Keratinocyte (primary cell): ENCODE data around the gene RFX2. TPM values are rescaled to one million over a fixed set of nuclear protein-coding genes. Genes with fewer than 3 reads are reported as not detected.

Experiments
- DNase-seq: peaks from one replicate; pipeline ENCODE4 v3.0.0-alpha.2; 2011; ENCODE audit warnings: low read depth, missing footprints, low spot score
- FAIRE-seq: peaks from 2 replicates; lab custom pipeline; 2011; peaks lifted over from hg19 to GRCh38; lab: Jason Lieb, UNC
- H2AFZ ChIP-seq: 2 replicates; pipeline ENCODE4 v1.6.0; 2012; ENCODE audit warnings: low read length, control low read depth, inconsistent platforms; ENCODE audit not compliant: control insufficient read depth
- H3K27ac ChIP-seq: 2 replicates; pipeline ENCODE4 v1.5.1; 2011; ENCODE audit warnings: low read length; ENCODE audit not compliant: control insufficient read depth, insufficient read depth
- H3K27me3 ChIP-seq: 3 replicates; pipeline ENCODE4 v1.6.0; 2011; ENCODE audit warnings: low read length; ENCODE audit not compliant: control insufficient read depth, insufficient read depth; ENCODE audit errors: extremely low read depth
- H3K36me3 ChIP-seq, 2 experiments: 2 replicates in 1 of 2; 3 replicates in 1 of 2; pipeline ENCODE4 v1.5.1; 2011; ENCODE audit warnings: low read length in 2 of 2, mild to moderate bottlenecking in 1 of 2; ENCODE audit not compliant: control insufficient read depth in 2 of 2, insufficient read depth in 2 of 2; ENCODE audit errors: extremely low read depth in 1 of 2
- H3K4me1 ChIP-seq: 3 replicates; pipeline ENCODE4 v1.5.1; 2011; ENCODE audit warnings: low read length; ENCODE audit not compliant: control insufficient read depth, insufficient read depth; ENCODE audit errors: extremely low read depth
- H3K4me2 ChIP-seq: 3 replicates; pipeline ENCODE4 v1.6.0; 2011; ENCODE audit warnings: low read depth, low read length; ENCODE audit not compliant: control insufficient read depth, insufficient read depth; ENCODE audit errors: extremely low read depth
- H3K4me3 ChIP-seq, 3 experiments: fragments of 200-600 bp in 1 of 3; sonication (generic) in 1 of 3; 2 replicates in 2 of 3; 3 replicates in 1 of 3; pipeline ENCODE4 v1.5.1; 2011 to 2016; ENCODE audit warnings: low read length in 3 of 3, mild to moderate bottlenecking in 3 of 3, control low read depth in 2 of 3, inconsistent platforms in 1 of 3, low read depth in 1 of 3, mixed read lengths in 1 of 3, mixed run types in 1 of 3, moderate library complexity in 1 of 3; ENCODE audit not compliant: control insufficient read depth in 2 of 3, insufficient read depth in 2 of 3; ENCODE audit errors: extremely low read depth in 1 of 3
- H3K79me2 ChIP-seq: 2 replicates; pipeline ENCODE4 v1.6.0; 2012; ENCODE audit warnings: low read length; ENCODE audit not compliant: control insufficient read depth, insufficient read depth
- H3K9ac ChIP-seq: 3 replicates; pipeline ENCODE4 v1.6.0; 2011; ENCODE audit warnings: low read length; ENCODE audit not compliant: control insufficient read depth, insufficient read depth; ENCODE audit errors: extremely low read depth
- H3K9me1 ChIP-seq: 3 replicates; pipeline ENCODE4 v1.6.0; 2011; ENCODE audit warnings: low read length; ENCODE audit not compliant: control insufficient read depth, insufficient read depth; ENCODE audit errors: extremely low read depth
- H3K9me3 ChIP-seq: 2 replicates; pipeline ENCODE4 v1.5.1; 2012; ENCODE audit warnings: low read depth, low read length; ENCODE audit not compliant: control insufficient read depth
- H4K20me1 ChIP-seq: 3 replicates; pipeline ENCODE4 v1.6.0; 2011; ENCODE audit warnings: low read length; ENCODE audit not compliant: control insufficient read depth, insufficient read depth; ENCODE audit errors: extremely low read depth
- CTCF ChIP-seq, 3 experiments: IDR thresholded peaks in 1 of 3; conservative IDR thresholded peaks in 1 of 3; optimal IDR thresholded peaks in 1 of 3; 2 replicates in 2 of 3; 3 replicates in 1 of 3; pipeline versions ENCODE3 to v1.5.1; 2011; ENCODE audit warnings: low read length in 3 of 3, mild to moderate bottlenecking in 3 of 3, moderate library complexity in 2 of 3, control low read depth in 1 of 3, inconsistent platforms in 1 of 3; ENCODE audit not compliant: insufficient read depth in 2 of 3; ENCODE audit errors: extremely low read depth in 1 of 3
- EZH2 ChIP-seq: IDR thresholded peaks from one replicate; pipeline ENCODE4 v1.6.1; 2012; ENCODE audit warnings: inconsistent platforms, mild to moderate bottlenecking, low read length, moderate library complexity
- dilution Hi-C: fragments of 300-500 bp; cut with MboI; formaldehyde crosslinking; loops from one replicate; pipeline ENCODE4 v1.7.0; 2020; ENCODE audit warnings: low sequenced_read_pairs; ENCODE audit not compliant: extremely low pct_ligation_motif_present
- polyA plus RNA-seq, 5 experiments: library from polyadenylated mRNA; depleted of rRNA in 3 of 5; stranded (reverse) in 3 of 5; stranded (forward) in 1 of 5; unstranded in 1 of 5; fragments of >200 nt; gene quantifications; 1 replicate in 1 of 5; 2 replicates in 3 of 5; 3 replicates in 1 of 5; pipeline versions ENCODE4 v1.2.1 to v1.2.3, GENCODE V29; 2011 to 2012; ENCODE audit warnings: missing spikeins in 2 of 5, low read depth in 1 of 5, low replicate concordance in 1 of 5

The RFX2 gene
- polyA plus RNA-seq, 1 donor (not counting 4 experiments of a cell fraction or from before 2014, with no cell fraction given), result 5.8 TPM

DNA sequence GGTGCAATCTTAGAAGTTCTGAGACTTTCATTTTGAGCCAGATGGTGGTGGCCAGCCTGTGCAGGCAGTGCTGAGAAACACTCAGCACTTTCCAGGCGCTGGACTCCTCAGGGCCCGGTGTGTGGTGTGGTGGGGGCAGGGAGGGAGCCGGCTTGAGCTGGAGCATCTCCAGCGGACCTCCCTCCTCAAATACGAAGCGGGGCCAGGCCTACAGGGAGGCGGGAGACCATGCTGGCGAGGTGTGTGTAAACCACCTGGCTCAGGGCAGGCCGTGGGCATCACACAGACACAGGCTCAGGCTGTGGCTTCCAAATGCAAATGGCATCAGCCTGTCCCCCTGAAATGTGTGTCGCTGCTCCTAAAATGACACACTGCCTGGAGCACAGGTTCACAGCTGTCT, 99.1 kb downstream of the RFX2 start:
- H3K79me2 ChIP-seq, result no peaks in the 10 kb centered on the region
- H3K9ac ChIP-seq, result no peak overlapping the region
- no peaks in the 10 kb centered on the region for H3K4me1 ChIP-seq
- no peak overlapping the region for H3K27ac ChIP-seq
- DNase-seq, result no peak
- dilution Hi-C loops, result no loop called here
- H3K27me3 ChIP-seq, result no peaks in the 10 kb centered on the region
- H3K4me3 ChIP-seq, result no peak overlapping the region
- no peaks in the 10 kb centered on the region for H3K9me1 ChIP-seq
- peaks cover 7 to 13% of the 10 kb centered on the region in 2 experiments for H3K36me3 ChIP-seq
- H4K20me1 ChIP-seq, result no peaks in the 10 kb centered on the region
- no peak overlapping the region for H2AFZ ChIP-seq
- FAIRE-seq, result no peak
- H3K9me3 ChIP-seq, result no peaks in the 10 kb centered on the region
- no peak overlapping the region for H3K4me2 ChIP-seq
- no peak for TF ChIP-seq EZH2
- no peak for TF ChIP-seq CTCF (optimal IDR thresholded peaks at IDR 0.05 in 1 of 3, IDR thresholded peaks at IDR 0.05 in 1 of 3, conservative IDR thresholded peaks at IDR 0.05 in 1 of 3; ENCODE audit: extremely low read depth in 1 of 3, insufficient read depth in 2 of 3, low read length in 3 of 3)

GRCh38 chr19:6010107-6010506, 100.2 kb downstream of the RFX2 start:
- dilution Hi-C loops, result no loop called here
- no peaks in the 10 kb centered on the region for H3K4me1 ChIP-seq
- no peak for FAIRE-seq
- TF ChIP-seq CTCF (optimal IDR thresholded peaks at IDR 0.05 in 1 of 3, IDR thresholded peaks at IDR 0.05 in 1 of 3, conservative IDR thresholded peaks at IDR 0.05 in 1 of 3; ENCODE audit: extremely low read depth in 1 of 3, insufficient read depth in 2 of 3, low read length in 3 of 3), result no peak
- TF ChIP-seq EZH2, result no peak
- H3K36me3 ChIP-seq, result peaks cover 11 to 17% of the 10 kb centered on the region in 2 experiments
- no peaks in the 10 kb centered on the region for H3K9me1 ChIP-seq
- no peak for DNase-seq
- H3K4me2 ChIP-seq, result no peak overlapping the region
- no peak overlapping the region for H3K9ac ChIP-seq
- H2AFZ ChIP-seq, result no peak overlapping the region
- H3K9me3 ChIP-seq, result no peaks in the 10 kb centered on the region
- no peak overlapping the region for H3K27ac ChIP-seq
- no peak overlapping the region for H3K4me3 ChIP-seq
- no peaks in the 10 kb centered on the region for H4K20me1 ChIP-seq
- no peaks in the 10 kb centered on the region for H3K79me2 ChIP-seq
- H3K27me3 ChIP-seq, result no peaks in the 10 kb centered on the region
